AG10803 (cell line): Measurements from ENCODE around the gene MAB21L3.

Experiments
- DNase-seq: peaks from one replicate; pipeline ENCODE4 v3.0.0; 2010; ENCODE audit warnings: low read depth
- H3K4me3 ChIP-seq: 2 replicates; pipeline ENCODE4 v1.5.1; 2011; ENCODE audit warnings: mild to moderate bottlenecking, low read length, control low read depth
- TF ChIP-seq, protein P1 (sequence below): conservative IDR thresholded peaks from 2 replicates; pipeline ENCODE4 v1.5.1; 2011; ENCODE audit warnings: mild to moderate bottlenecking, low read length, control low read depth, inconsistent platforms

MAB21L3 gene

GRCh38 chr1:116110567-116111523 is at the start of gene MAB21L3:
Gene MAB21L3 (plus strand): TSS chr1:116111399. CDS start chr1:116112616, 1,217 bp downstream.
- TF ChIP-seq, protein P1, sequence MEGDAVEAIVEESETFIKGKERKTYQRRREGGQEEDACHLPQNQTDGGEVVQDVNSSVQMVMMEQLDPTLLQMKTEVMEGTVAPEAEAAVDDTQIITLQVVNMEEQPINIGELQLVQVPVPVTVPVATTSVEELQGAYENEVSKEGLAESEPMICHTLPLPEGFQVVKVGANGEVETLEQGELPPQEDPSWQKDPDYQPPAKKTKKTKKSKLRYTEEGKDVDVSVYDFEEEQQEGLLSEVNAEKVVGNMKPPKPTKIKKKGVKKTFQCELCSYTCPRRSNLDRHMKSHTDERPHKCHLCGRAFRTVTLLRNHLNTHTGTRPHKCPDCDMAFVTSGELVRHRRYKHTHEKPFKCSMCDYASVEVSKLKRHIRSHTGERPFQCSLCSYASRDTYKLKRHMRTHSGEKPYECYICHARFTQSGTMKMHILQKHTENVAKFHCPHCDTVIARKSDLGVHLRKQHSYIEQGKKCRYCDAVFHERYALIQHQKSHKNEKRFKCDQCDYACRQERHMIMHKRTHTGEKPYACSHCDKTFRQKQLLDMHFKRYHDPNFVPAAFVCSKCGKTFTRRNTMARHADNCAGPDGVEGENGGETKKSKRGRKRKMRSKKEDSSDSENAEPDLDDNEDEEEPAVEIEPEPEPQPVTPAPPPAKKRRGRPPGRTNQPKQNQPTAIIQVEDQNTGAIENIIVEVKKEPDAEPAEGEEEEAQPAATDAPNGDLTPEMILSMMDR, result no peak
- no peak within 1 kb of the TSS for H3K4me3 ChIP-seq
- DNase-seq, result no peak

DNA sequence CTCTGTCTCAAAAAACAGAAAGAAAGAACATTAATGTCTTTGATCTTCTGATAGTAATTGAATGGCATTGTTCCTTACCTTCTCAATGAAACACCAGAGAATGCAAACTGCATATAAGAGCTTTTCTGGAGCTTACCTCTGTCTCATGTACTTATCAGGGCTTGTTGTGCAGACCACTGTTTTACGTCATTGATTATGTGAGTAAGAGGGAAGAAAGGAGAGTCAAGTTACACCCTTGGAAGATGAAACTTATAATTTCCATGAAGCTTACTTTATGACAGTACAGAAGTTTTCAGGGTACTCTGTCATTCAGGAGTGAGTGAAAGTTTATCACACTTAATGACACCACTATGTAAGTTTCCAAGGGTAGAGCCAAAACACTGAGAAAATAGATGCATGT is 49.0 kb upstream of the MAB21L3 start:
- TF ChIP-seq, protein P1, result no peak
- no peak for DNase-seq
- no peak overlapping the region for H3K4me3 ChIP-seq

DNA sequence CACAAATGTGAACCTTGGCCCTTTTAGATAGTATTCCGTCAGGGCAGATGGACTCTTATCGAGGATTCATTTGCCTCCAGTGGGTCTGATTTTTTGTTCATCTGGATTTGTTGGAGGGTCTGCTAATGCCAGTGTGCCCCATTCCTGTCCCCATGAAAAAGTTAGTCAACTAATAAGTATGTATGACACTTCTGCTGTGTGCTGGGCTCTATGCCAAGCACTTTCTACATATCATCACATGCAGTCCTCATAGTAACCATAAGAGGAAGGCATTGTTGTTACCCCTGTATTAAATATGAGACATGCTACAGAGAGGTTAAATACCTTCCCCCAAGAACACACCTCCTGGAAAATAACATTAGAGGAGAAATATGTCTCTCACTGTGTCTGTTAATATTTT is 46.6 kb upstream of the MAB21L3 start:
- no peak overlapping the region for H3K4me3 ChIP-seq
- DNase-seq, result peak; percentile 76
- TF ChIP-seq, protein P1, result no peak

- no peak overlapping the region for H3K4me3 ChIP-seq
- TF ChIP-seq, protein P1, result no peak
- DNase-seq, result peak; percentile 93
These were observed 44.2 kb upstream of the MAB21L3 start for GRCh38 chr1:116066868-116067565.

DNA sequence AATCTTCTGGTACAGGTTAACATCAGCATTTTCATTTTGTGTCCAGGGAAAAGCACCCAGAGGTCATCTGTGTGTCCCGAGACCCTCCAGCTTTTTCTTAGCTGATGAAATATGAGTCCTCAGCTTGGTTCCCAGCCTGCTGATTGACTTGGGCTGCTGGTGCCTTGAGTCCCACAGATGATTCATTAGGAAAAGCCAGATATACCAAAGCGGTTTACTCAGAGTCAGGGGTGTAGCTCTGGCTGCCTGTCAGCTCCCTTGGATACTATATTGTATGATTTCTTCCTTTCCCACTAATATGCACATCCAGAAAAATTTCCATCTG is 43.7 kb upstream of the MAB21L3 start:
- no peak overlapping the region for H3K4me3 ChIP-seq
- peak; percentile 94 for DNase-seq
- TF ChIP-seq, protein P1, result no peak

DNA sequence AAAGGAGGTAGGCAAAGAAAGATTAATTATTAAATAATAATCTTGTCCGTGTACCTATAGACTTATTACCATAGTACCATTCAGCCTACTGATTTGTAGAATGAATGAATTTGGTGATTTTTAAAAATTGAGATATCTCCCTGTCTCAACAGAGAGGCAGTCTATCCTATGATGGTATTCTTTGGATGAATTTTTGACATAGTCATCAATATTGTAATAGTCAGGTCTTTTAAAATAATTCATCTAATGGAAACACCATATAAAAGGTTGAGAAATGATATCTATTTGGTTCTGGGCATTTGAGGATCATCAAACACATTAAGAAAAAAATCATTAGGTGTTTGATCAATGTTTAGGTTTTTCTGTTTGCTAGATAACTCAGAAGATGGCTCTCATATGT is 35.6 kb upstream of the MAB21L3 start:
- no peak overlapping the region for H3K4me3 ChIP-seq
- TF ChIP-seq, protein P1, result no peak
- DNase-seq, result no peak
